RWPE1 (cell line): ENCODE results near the gene FADS3.

Experiments
- CTCF ChIA-PET: fragments of 350-600 bp; sonication (Branson Sonifier 250); formaldehyde crosslinking; extraction: SDS; loops from one replicate; lab custom pipeline; 2021; lab: Yijun Ruan, JAX
- POLR2A ChIA-PET: fragments of 400-600 bp; formaldehyde crosslinking; extraction: SDS; loops from one replicate; lab custom pipeline; 2020; ENCODE audit warnings: antibody characterized with exemption; ENCODE audit not compliant: low non-redundant PET; lab: Yijun Ruan, JAX
- DNase-seq: peaks from one replicate; pipeline ENCODE4 v3.0.0; 2012; ENCODE audit warnings: low spot score
- H3K27ac ChIP-seq: fragments of 450-650 bp; 2 replicates; pipeline ENCODE4 v1.5.1; 2017
- CTCF ChIP-seq: fragments of 450-650 bp; conservative IDR thresholded peaks from 2 replicates; pipeline ENCODE4 v1.5.1; 2017; ENCODE audit warnings: low read depth, mild to moderate bottlenecking

The FADS3 gene

GRCh38 chr11:61866231-61866957 is 25.0 kb downstream of the FADS3 start:
- no peak for DNase-seq
- H3K27ac ChIP-seq: peak overlapping the region; percentile 73
- POLR2A ChIA-PET: no interaction called here
- CTCF ChIA-PET: interaction anchor here (0.7 to 1.5 kb wide), 4 partner anchors 32 to 216 kb away, joined by 3 to 8 read pairs (median 6); no protein-coding TSS in a partner anchor
- no peak for TF ChIP-seq CTCF

GRCh38 chr11:61864814-61865775 is 26.2 kb downstream of the FADS3 start:
- CTCF ChIA-PET: interaction anchor here (0.7 kb wide), 1 partner anchor 108 kb away, joined by 3 read pairs; no protein-coding TSS in a partner anchor
- TF ChIP-seq CTCF: no peak
- POLR2A ChIA-PET: no interaction called here
- peak overlapping the region; percentile 73 for H3K27ac ChIP-seq
- DNase-seq: no peak

GRCh38 chr11:61863548-61864081 is 27.7 kb downstream of the FADS3 start:
- no peak for DNase-seq
- CTCF ChIA-PET: interaction anchor here (0.6 to 1.3 kb wide), 3 partner anchors 14 to 289 kb away, joined by 3 to 5 read pairs (median 3); no protein-coding TSS in a partner anchor
- TF ChIP-seq CTCF: no peak
- POLR2A ChIA-PET: no interaction called here
- peak overlapping the region; percentile 73 for H3K27ac ChIP-seq

- H3K27ac ChIP-seq: peak overlapping the region; percentile 73
- no peak for DNase-seq
- CTCF ChIA-PET: interaction anchor here (0.7 to 1.3 kb wide), 2 partner anchors 34 to 36 kb away, joined by 3 to 5 read pairs; no protein-coding TSS in a partner anchor
- POLR2A ChIA-PET: no interaction called here
- TF ChIP-seq CTCF: no peak
These were observed 28.4 kb downstream of the FADS3 start for GRCh38 chr11:61862714-61863547.

- no peak for TF ChIP-seq CTCF
- ChIA-PET POLR2A (no interaction called here), CTCF (no interaction called here)
- no peak for DNase-seq
- H3K27ac ChIP-seq: peak overlapping the region; percentile 73
These were observed 29.7 kb downstream of the FADS3 start for GRCh38 chr11:61861634-61862033.
